ENCODE results near the gene COPRS.
A peak's percentile ranks its signal among the peaks of the same experiment; 100 is the strongest.
"Not testable (repeated sequence)": the region's sequence is repeated elsewhere in the genome, so short reads cannot be mapped to it uniquely, and the experiment has no call there.

Gene COPRS

DNA sequence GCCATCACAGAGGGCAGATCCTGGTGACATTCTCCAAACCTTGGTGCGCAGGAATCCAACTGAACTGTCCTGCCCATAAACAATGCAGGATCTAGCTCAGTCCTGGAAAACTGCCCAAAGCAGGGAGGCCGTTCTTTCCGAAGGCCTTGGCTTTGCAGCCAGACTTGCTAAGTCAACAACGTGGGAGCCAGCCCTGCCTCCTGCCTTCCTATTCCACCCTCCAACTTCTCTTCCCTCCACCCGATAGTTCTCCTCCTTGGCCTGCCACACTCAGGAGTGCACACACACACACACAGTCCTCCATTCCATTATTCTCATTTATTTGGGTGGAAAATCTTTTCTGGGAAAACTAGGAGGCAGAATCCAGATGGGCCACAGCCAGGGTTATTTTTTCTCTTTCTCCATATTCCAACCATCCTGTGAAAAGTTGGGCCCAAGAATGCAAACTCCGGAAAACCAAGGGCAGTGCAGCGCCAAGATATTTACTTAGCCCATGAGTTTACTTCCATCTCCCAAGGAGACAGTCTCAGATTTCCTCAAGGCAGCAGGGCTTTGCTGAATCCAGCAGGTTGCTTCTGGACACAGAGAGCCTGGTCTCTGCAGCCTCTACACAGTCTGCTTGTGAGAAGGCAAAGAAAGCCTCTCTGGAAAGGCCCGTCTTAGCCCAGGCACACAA is 15.8 kb downstream of the COPRS start:
- no peak for DNase-seq

DNA sequence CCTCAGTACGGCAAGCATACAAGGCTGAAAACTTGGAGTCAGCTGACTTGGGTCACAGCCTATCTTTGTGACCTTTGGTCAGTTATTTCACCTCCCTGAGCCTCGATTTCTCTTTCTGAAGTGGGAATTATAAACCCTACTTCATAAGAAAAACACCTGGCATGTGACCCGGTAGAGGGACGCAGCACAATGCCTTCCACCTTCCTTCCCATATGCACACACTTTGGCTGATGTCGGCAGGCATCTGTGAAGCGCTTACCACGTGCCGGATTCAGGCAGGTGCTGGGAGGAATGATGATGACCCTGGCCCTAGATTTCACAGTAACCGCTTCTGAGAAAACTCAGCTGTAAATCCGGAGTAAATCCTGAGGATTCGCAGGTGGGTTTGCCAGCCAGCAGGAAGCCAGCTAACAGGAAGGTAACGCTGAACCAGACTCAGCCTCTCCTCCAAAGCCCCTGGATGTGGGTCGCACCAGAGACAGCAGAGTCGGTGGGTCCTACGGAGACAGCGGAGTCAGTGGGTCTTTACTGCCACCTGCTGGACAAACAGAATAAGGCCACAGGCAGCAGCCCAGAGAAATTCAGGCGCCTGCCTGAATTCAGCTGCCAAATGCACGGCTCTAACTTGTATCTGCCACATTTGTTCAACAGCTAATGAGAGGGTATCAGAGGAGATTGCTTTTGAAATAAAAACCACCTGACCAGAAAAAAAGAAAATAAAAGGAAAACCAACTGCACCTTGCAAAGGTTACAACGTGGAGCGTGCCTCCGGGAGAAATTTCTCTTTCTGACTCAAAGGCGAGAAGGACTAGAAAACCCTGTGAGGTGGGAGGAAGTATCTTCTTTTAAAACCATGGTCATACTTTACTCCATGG is 16.6 kb downstream of the COPRS start:
- DNase-seq, result peak; percentile 53

DNA sequence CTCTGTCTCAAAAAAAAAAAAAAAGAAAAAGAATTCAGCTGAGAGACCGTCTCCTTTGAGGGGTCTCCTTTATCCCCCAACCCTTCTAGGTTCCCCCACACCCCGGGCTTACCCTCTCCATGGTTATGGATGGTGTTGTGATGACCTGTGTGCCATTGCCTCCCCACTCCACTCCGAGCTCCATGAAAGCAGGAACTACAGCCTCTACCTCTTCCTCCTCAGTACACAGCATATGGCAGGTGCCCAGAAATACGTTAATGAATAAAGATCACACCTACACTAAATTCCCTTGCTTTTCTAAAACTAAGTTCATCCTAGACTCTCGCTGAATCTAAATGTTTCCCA is 17.2 kb downstream of the COPRS start:
- no peak for DNase-seq

DNA sequence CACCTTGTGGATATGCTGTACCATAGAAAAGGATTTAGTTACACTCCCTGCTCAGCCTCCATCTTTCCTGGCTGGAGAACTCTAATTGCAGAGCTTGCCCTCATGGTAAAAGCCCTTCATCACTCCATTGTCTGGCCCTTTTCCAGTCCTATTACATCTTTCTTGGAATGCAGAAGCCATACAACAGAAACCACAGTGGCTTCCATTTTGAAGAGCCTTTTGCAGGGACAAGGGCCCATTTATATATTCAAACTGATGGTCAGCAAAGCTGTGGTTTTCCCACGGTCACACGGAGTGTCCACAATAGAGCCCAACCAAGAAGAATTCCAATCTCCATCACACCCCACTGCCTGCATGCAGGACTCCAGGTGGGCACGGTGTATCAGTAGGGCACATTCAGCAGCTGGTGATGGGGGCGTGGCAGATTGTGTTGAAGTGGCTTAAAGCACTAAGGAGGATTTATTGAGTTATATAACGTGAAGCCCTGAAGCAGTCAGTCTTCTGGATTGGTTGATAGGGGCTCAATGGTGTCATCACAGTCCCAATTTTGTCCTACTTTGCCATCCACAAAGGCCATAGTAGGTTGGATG is 20.3 kb downstream of the COPRS start:
- DNase-seq, result no peak

DNA sequence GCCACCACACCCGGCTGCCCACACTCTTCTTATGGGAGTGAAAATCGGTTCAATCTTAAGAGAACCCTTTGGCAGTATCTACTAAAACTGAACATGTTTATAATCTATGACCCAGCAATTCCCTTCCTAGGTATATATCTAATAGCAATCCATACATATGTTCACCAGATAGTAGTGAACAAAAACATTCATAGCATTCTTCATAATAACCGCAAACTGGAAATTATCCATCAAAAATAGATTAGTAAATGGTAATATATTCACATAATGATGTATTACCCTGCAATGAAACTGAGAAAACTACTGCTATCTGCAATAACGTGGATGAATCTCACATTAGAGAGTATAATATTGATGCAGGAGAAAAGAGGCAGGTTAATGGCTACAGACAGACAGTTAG is 23.1 kb downstream of the COPRS start:
- no peak for DNase-seq

DNA sequence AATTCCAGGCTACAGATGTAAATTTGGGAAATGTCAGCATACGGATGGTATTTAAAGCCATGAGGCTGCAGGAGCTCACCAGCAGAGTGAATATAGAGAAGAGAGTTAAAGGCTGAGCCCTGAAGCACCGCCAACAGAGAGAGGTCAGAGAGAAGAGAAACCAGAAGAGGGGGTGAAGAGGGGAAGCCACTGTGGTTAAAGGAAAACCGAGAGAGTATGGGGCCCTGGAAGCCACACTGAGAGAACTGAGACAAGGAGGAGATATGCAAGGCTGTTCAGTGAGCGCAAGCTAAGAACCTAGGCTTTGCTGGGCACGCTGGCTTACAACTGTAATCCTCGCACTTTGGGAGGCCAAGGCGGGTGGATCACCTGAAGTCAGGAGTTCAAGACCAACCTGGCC is 24.6 kb downstream of the COPRS start:
- no peak for DNase-seq

DNA sequence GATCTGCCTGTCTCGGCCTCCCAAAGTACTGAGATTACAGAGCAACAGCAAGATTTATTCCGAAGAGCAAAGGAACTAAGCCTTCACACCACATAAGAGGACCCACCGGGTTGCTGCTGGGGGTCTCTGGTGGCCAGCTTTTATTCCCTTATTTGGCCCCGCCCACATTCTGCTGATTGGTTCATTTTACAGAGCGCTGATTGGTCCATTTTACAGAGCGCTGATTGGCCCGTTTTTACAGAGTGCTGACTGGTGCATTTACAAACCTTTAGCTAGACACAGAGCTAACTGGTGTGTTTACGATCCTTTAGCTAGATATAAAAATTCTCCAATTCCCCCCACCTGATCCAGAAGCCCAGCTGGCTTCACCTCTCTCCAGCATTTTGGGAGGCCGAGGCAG is 26.3 kb downstream of the COPRS start:
- no peak for DNase-seq

DNA sequence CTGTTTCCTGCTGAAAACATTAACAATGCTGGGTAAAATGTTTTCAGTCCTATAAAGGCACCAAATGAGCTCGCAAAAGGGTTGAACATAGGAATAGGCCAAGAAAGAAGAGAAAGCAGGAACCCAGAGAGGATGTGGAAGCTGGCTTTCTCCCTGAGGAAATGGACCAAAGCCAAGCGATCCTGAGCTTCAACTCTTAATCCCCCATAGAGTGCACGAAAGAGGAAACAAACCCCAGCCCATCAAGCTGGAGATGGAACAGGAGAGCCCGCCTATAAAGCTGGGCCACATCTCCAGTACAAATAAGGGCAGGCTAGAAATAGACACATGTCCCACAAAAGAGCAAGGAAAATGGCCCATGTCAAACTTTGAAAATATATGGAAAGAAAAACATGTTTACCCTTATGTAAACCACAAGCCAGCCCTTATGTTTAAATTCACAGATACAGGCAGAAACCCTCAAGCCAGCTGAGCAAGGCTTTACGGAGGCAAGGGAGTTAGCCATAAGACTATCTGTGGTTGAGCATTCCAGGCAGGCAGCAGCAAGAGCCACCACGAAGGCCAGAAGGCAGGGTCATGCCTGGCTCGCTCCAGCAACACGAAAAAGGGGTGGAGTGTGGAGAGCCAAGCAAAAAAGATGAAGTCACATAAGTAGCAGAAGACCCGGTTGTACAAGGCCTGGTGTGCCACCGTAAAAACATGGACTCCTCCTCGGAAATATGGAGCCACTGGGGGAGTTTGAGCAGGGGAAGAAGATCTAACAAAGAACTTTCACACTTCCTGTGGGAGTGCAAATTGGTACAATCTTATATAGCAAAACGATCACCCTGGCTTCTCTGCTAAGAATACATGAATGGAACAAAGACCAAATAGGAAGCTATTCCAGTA is 27.8 kb downstream of the COPRS start:
- DNase-seq, result no peak

DNA sequence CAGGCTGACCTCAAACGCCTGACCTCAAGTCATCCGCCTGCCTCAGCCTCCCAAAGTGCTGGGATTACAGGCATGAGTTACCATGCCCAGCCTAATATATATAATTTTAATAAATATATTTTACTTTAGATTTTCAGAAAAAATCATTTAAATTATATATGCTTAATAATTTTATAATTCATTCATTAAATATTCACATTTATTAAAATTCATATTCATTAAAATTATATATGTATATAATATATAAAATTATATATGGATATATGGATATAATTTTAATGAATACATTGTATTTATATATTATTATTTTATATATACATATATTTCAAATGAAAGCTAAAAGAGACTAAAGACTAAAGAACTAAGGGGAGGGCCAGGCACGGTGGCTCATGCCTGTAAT is 29.4 kb downstream of the COPRS start:
- DNase-seq, result no peak

DNA sequence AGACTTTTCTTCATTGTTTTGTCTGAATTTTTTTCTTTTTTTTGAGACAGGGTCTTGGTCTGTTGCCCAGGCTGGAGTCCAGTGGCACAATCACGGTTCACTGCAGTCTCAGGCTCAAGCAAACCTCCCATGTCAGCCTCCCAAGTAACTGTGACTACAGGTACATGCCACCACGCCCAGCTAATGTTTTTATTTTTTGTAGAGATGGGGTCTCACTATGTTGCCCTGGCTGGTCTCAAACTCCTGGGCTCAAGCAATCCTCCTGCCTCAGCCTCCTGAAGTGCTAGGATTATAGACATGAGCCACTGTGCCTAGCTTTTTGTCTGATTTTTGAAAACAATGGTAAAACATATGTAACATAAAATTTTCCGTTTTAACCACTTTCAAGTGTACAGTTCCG is 30.1 kb downstream of the COPRS start:
- DNase-seq, result not testable (repeated sequence)

DNA sequence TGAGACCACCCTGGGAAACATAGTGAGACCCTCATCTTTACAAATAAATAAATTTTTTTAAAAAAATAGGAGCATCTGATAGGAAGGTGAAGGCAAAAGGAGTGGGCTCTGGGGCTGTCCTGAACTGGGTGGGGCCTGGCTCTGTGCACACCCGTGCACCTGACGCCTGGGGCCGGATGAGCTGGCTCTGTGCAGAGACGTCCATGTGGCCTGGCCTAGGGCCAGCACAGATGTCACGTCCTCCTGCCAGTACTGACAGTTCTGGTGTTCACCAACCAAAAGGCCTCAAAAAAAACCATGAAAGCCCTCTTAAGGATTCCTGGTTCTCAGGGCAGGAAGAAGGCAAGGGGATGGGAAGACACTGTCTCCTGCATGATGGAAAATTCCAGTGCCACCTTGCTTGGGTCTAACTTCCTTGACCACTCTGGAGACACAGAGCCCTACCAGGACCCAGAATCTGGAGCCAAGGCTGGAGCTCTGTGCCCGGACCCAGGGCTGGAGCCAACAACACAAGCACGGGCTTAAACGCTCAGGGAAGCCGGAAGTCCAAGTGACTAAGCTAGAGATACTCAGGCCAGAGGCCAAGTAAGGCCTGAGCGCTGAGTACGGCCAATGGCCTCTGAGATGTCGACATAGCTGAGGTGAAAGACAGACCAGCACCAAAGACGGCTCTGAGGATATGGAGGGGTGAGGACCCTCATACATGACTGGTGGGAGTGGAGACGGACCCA is 32.9 kb downstream of the COPRS start:
- no peak for DNase-seq

DNA sequence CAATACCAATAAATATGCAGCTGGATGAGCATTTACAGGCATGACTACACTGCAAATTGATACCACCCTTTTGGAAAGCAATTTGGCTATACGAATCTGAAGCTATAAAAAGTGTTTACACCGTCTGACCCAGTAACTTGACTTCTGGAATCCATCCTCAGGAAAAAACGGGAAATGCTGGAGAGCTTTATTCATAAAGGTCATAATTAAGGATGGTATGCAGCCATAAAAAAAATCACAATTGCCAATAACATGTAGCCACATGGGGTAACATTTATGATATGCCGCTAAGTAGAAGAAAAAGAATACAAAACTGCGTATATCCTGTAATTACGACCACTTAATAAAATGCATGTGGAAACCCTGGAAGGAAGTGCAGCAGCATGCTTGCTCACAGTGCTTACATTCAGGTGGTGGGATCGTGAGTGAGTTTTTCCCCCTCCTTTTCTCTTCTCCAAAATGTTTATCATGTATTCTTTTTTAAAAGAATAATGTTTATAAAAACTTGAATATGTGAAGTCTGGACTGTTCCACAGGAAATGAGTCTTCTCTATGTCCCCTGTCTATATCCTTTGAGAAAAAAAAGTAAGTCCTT is 34.2 kb downstream of the COPRS start:
- DNase-seq, result no peak

DNA sequence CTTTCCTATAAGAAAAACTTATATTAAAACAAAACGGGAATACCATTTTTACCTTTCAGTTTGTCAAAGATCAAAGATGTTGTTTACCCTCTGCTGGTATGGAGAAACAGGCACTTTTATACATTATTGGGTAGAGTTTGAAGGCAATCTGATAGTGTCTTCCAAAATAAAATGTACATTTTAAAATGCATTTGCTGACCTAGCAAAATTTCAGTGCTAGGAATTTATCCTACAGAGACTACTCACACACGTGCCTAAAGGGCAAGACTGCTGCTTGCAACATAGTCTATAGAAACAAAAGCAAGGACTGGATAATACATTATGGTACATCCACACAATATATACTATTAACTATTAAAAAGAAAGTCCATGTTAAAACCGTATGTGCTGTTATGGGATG is 36.0 kb downstream of the COPRS start:
- DNase-seq, result no peak

DNA sequence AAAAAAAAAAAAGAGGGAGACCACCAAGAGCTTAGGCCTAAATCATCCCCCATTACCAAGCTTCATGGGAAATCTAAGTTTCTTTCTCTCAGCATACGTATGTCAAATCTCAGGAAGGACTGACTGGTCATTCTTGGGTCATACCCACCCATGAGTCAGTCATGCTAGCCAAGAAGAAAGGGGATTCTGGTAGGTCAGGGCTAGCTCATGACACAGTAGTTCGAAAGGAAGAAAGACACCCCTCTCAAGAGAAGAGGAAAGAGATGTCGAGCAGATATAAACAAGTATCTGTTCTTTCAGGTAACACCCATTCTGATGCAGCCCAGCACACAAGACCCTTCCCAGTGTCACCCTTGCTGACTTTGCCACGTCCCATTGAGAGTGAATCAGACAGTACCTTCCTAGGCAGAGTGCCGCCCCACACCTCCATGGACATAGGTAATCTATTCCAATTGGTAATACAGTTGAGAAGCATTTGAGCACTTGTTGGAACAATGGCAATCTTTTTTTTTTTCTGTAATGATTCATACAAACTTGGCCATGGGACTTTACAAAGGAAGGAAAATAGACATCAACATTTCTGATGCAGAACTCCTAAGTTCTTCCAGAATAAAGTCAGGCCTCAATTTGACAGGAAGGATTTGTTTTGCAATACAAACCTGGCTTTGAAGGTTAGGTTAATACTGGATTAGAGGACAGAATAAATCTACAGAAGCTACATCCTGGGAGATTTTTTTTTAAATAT is 38.2 kb downstream of the COPRS start:
- no peak for DNase-seq

DNA sequence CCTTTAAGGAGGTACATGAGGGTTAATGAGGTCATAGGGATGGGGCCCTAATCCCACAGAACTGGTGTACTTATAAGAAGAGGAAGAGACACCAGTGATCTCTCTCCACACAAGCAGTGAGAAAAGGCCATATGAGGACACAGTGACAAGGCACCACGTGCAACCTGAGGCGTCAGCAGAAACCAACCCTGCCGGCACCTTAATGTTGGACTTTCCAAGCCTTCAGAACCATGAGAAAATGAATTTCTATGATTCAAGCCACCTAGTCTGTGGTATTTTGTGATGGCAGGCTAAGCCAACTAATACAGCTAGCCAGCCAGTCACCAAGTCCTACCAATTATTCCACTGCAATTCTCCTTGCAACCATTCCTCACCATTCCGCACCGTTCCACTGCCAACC is 39.5 kb downstream of the COPRS start:
- no peak for DNase-seq

DNA sequence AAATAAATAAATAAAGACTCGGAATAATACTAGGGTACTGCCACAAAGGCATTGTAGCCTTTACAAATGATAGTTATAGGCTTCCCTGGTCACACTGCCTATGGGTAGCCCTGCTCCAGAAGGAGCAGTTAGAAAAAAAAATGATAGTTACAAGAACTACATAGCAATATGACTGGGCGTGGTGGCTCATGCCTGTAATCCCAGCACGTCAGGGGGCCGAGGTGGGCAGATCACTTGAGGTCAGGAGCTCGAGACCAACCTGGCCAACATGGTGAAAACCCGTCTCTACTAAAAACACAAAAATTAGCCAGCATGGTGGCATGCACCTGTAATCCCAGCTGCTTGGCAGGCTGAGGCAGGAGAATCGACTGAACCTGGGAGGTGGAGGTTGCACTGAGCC is 40.2 kb downstream of the COPRS start:
- DNase-seq, result not testable (repeated sequence)

DNA sequence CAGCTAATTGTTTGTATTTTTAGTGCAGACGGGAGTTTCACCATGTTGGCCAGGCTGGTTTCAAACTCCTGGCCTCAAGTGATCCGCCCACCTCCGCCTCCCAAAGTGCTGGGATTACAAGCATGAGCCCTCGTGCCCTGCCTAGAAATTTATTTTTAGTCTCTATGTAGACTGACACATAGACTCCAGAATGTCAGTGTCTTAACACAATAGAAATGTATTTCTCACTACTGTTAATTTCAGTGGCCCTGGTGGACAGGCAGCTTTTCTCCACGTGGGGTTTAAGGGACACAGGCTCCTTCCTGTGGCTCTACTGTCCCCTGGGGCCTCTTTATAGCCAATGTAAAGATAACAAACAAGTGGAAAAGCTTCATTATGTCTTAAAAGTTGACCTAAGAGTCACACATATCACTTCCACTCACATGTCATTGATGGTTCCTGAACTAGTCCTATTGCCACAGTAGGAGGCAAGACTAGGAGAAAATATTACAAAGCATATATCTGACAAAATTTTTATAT is 43.8 kb downstream of the COPRS start:
- no peak for DNase-seq

DNA sequence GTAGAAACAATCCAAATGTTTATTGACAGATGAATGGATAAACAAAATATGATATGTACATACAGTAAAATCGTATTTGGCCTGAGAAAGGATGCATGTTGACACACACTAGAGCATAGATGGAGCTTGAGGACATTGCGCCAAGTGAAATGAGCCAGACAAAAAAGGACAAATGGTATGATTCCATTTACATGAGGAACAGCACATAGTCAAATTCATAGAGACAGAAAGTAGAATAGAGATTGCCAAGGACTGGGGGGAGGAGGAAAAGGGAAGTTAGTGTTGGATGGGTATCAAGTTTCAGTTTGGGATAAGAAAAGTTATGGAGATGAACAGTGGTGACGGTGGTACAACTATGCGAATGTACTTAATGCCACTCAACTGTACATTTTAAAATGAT is 47.9 kb downstream of the COPRS start:
- DNase-seq, result no peak

DNA sequence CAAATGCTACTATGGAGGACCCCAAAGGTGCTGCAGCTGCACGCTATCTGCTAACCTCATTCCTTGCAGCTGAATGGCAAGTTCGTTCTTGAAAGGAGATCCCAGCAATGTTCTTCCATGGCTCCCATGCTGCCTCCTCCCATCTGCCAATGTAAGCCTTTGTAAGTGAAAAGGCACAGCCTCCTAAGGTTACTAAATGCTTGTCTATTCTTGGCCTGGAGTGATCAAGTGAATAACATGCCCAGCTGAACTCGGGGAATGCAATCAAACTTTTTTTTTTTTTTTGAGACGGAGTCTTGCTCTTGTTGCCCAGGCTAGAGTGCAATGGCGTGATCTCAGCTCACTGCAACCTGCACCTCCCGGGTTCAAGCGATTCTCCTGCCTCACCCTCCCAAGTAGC is 49.2 kb downstream of the COPRS start:
- not testable (repeated sequence) for DNase-seq

DNA sequence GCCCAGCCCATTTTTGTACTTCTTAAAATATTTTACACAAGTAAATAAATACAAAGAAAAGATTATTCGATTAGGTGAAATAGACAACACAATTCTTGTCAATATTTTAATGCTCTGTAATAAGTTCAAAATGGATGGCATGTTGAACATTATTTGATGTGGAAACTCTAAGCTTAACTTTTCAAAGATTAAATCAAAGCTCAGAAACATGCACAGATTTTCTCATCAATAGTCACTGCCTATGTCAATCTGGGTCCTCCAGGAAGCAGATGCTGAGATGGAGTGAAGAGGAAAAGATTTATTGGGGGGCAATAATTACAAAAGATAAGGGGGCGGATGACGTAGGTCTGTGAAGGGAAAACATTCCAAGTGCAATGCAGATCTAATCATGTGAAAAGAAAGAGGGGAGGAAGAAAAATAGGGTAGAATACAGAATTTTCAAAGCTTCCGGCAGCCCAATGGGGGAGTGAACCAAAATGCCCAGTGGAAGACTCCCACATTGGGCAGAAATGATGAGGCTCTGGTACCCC is 50.5 kb downstream of the COPRS start:
- no peak for DNase-seq

DNA sequence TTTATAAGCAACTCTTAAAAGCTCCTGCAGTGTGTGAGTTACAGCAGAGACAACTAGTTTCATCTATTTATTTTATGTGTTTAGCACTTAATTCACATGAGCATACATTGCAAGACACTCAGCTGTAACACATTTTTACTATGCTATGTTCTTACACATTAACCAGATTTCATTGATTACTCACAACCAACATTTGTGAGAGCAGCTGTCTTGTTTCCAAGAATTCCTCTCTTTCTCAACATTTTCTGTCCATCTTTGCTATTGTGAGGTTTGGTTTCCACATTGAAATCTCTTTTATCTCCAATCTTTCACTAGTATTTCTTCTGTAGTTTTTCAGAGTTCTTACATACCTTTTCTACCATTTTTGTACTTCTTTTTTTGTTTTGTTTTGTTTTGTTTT is 51.2 kb downstream of the COPRS start:
- DNase-seq, result no peak

All from stimulated activated CD4-positive, alpha-beta T cell treated with anti-CD3 and anti-CD28 coated beads, Interleukin-4, amount 100 ng/mL, for 1 hour (primary cell).